LoVo (cell line): ENCODE measurements around the gene ZMIZ1.

ENCODE experiments used
- DNase-seq: peaks from one replicate; pipeline ENCODE4 v3.0.0-alpha.2; 2016; ENCODE audit warnings: low spot score

Gene ZMIZ1

GRCh38 chr10:79188154-79188965 lies 119.6 kb downstream of the ZMIZ1 start:
- DNase-seq: no peak

GRCh38 chr10:79189181-79189580 lies 120.4 kb downstream of the ZMIZ1 start:
- no peak for DNase-seq

GRCh38 chr10:79189853-79190435 lies 121.2 kb downstream of the ZMIZ1 start:
- no peak for DNase-seq

GRCh38 chr10:79190740-79191261 lies 122.0 kb downstream of the ZMIZ1 start:
- no peak for DNase-seq

- no peak for DNase-seq
Observed at GRCh38 chr10:79191951-79192676, 123.3 kb downstream of the ZMIZ1 start.

- DNase-seq: no peak
Observed at GRCh38 chr10:79192677-79193003, 123.9 kb downstream of the ZMIZ1 start.

GRCh38 chr10:79193694-79194382 lies 125.1 kb downstream of the ZMIZ1 start:
- no peak for DNase-seq

GRCh38 chr10:79195091-79195923 lies 126.5 kb downstream of the ZMIZ1 start:
- peak; percentile 79 for DNase-seq

- DNase-seq: peak; percentile 44
Observed at GRCh38 chr10:79196470-79197461, 128.0 kb downstream of the ZMIZ1 start.

- DNase-seq: no peak
Observed at GRCh38 chr10:79197558-79197957, 128.8 kb downstream of the ZMIZ1 start.

- no peak for DNase-seq
Observed at GRCh38 chr10:79200346-79200745, 131.6 kb downstream of the ZMIZ1 start.

- DNase-seq: no peak
Observed at GRCh38 chr10:79201706-79202105, 132.9 kb downstream of the ZMIZ1 start.

- no peak for DNase-seq
Observed at GRCh38 chr10:79202188-79203013, 133.6 kb downstream of the ZMIZ1 start.

- DNase-seq: no peak
Observed at GRCh38 chr10:79203014-79203644, 134.4 kb downstream of the ZMIZ1 start.

GRCh38 chr10:79203833-79204232 lies 135.1 kb downstream of the ZMIZ1 start:
- no peak for DNase-seq

GRCh38 chr10:79206300-79207095 lies 137.7 kb downstream of the ZMIZ1 start:
- no peak for DNase-seq

GRCh38 chr10:79207096-79207357 lies 138.3 kb downstream of the ZMIZ1 start:
- no peak for DNase-seq

- no peak for DNase-seq
Observed at GRCh38 chr10:79207726-79208125, 139.0 kb downstream of the ZMIZ1 start.
